ENCODE data around the gene ACSBG1. TPM values are rescaled to one million over a fixed set of nuclear protein-coding genes. Genes with fewer than 3 reads are reported as not detected.

ACSBG1 gene
- total RNA-seq (2021; fragmentation: NEBNext Ultra II Directional; extraction: Animal tissue kit (Norgen Biotek cat#: 25700)) = 6.1 and 7.1 TPM in 2 replicates
- polyA plus RNA-seq (2011; rRNA removed) = 5.4 and 11.9 TPM in 2 replicates
- 4.9 TPM for polyA plus RNA-seq (2011; cell fraction: cytosol; rRNA removed)
- polyA plus RNA-seq (2011; cell fraction: nucleus; rRNA removed) = 14.8 TPM
- 1.7 to 5.5 TPM (median 3.9 TPM) in 4 replicates for polyA plus RNA-seq (2012, experiment 1 of 2)
- 2.2 TPM for polyA plus RNA-seq (2012, experiment 2 of 2)
- 1.9 TPM for polyA plus RNA-seq (2013, experiment 1 of 2)
- 2.1 TPM for polyA plus RNA-seq (2013, experiment 2 of 2)
- polyA minus RNA-seq (2011; rRNA and poly(A)+ RNA removed) = 8.7 and 9.3 TPM in 2 replicates
- polyA minus RNA-seq (2011; cell fraction: cytosol; rRNA and poly(A)+ RNA removed) = 4.8 TPM
- polyA minus RNA-seq (2011; cell fraction: nucleus; rRNA and poly(A)+ RNA removed) = 11.9 TPM
- long read RNA-seq, experiment 1, partial matches to known transcripts = 2 of 2 reads
- long read RNA-seq, experiment 1, other reads (novel, unspliced or antisense) = 0 of 2 reads
- long read RNA-seq, experiment 2, partial matches to known transcripts = 0 of 1 reads
- long read RNA-seq, experiment 2, other reads (novel, unspliced or antisense) = 1 of 1 reads

- H3K56ac ChIP-seq (replicated peaks; ENCODE audit: insufficient read length, low read depth, low read length) = no peak within 1 kb of the TSS
- DNase-seq (ENCODE audit: low read depth in 1 of 2, low spot score in 2 of 2) (no peak), FAIRE-seq (no peak)
- peak within 1 kb of the TSS; percentile 92; the same call in 1 of the 2 replicates for H2BK15ac ChIP-seq (ENCODE audit: low read length)
- TF ChIP-seq SRF (IDR thresholded peaks at IDR 0.05; ENCODE audit: low read depth, low read length) (0 out of 2 replicates have a peak, but pooled peaks have one; percentile 19), TBP (IDR thresholded peaks at IDR 0.05; ENCODE audit: low read depth, low read length) (no peak), HDAC2 (IDR thresholded peaks at IDR 0.05; ENCODE audit: borderline replicate concordance in 1 of 2, low read depth in 2 of 2, low read length in 2 of 2) (no peak), CHD1 (IDR thresholded peaks at IDR 0.05; ENCODE audit: low read depth, low read length) (no peak), RFX5 (IDR thresholded peaks at IDR 0.05; ENCODE audit: borderline replicate concordance, low read depth, low read length) (no peak)
- H3K18ac ChIP-seq (ENCODE audit: extremely low read depth, low read length) = peak within 1 kb of the TSS; percentile 97
- no peak within 1 kb of the TSS; the same call in 1 of the 2 replicates for H3K27ac ChIP-seq (ENCODE audit: low read depth, low read length)
- H2BK12ac ChIP-seq (ENCODE audit: low read depth, low read length) = peak within 1 kb of the TSS; percentile 92; the same call in 1 of the 2 replicates
- H2BK20ac ChIP-seq (ENCODE audit: low read length) = peak within 1 kb of the TSS; percentile 100
- no peaks in the 10 kb centered on the region for H3K79me1 ChIP-seq (ENCODE audit: low read depth, low read length)
- no peak within 1 kb of the TSS for H3K14ac ChIP-seq (ENCODE audit: insufficient read length)
- H3K9ac ChIP-seq (replicated peaks in 1 of 4; ENCODE audit: extremely low read depth in 1 of 4, low read depth in 3 of 4, low read length in 3 of 4) = no peak within 1 kb of the TSS; a peak in 1 of 7 replicates
- peak within 1 kb of the TSS; percentile 74 for H2AFZ ChIP-seq (ENCODE audit: low read length)
- H3K27me3 ChIP-seq (replicated peaks in 1 of 4; ENCODE audit: control insufficient read depth in 3 of 4, extremely low read depth in 1 of 4, insufficient read depth in 3 of 4, low read length in 3 of 4) = no peaks in the 10 kb centered on the region
- peak within 1 kb of the TSS; percentile 82 for H2BK120ac ChIP-seq (replicated peaks; ENCODE audit: low read depth, low read length)
- H2BK5ac ChIP-seq (ENCODE audit: low read depth, low read length) = peak within 1 kb of the TSS; percentile 86; the same call in 1 of the 2 replicates
- 49% methylated on average over 6 of the region's 6 CpGs; no CpG with 5 or more reads in 1 of the 2 experiments for WGBS, 2 experiments (ENCODE audit: extremely low coverage in 1 of 2, insufficient coverage in 1 of 2, insufficient read length in 1 of 2, insufficient replicate concordance in 2 of 2, low coverage in 1 of 2, low lambda C conversion rate in 2 of 2, missing lambda C conversion rate in 1 of 2)
- peak within 1 kb of the TSS in 2 of 4 experiments; percentile 0 to 9; a peak in 1 of 8 replicates for H3K4me3 ChIP-seq (ENCODE audit: extremely low read depth in 1 of 4, insufficient read depth in 2 of 4, low read depth in 3 of 4, low read length in 4 of 4)
- peak within 1 kb of the TSS; percentile 93 for H4K91ac ChIP-seq (replicated peaks; ENCODE audit: insufficient read length, low read length)
- H4K8ac ChIP-seq (ENCODE audit: extremely low read depth, insufficient read depth, low read length) = peak within 1 kb of the TSS; percentile 11
- H3K36me3 ChIP-seq (ENCODE audit: control insufficient read depth in 2 of 4, insufficient read depth in 4 of 4, low read length in 3 of 4) = no peaks in the 10 kb centered on the region
- POLR2A ChIA-PET (ENCODE audit: partially characterized antibody) = no interaction called here
- H3K4ac ChIP-seq (replicated peaks; ENCODE audit: insufficient read length, low read depth, low read length) = peak within 1 kb of the TSS; percentile 81
- no peaks in the 10 kb centered on the region for H4K20me1 ChIP-seq (replicated peaks in 1 of 2; ENCODE audit: control insufficient read depth in 1 of 2, insufficient read depth in 2 of 2, low read length in 2 of 2)
- H2AK5ac ChIP-seq (ENCODE audit: low read depth, low read length) = no peak within 1 kb of the TSS
- H4K5ac ChIP-seq (ENCODE audit: insufficient read length, low read depth, low read length) = peak within 1 kb of the TSS; percentile 73
- no peak within 1 kb of the TSS for H3K23ac ChIP-seq (ENCODE audit: insufficient read length)
- peaks cover 6 to 16% (median 14%) of the 10 kb centered on the region in 4 experiments for H3K4me1 ChIP-seq (replicated peaks in 1 of 4; ENCODE audit: control insufficient read depth in 3 of 4, insufficient read depth in 4 of 4, low read length in 3 of 4)
- no peaks in the 10 kb centered on the region; the same call in 1 of the 2 replicates for H3K23me2 ChIP-seq (ENCODE audit: low read depth, low read length)
- H3K4me2 ChIP-seq (ENCODE audit: insufficient read depth in 1 of 2, low read depth in 2 of 2, low read length in 2 of 2) = peak within 1 kb of the TSS; percentile 5 to 11; a peak in 2 of 4 replicates
- H3K9me3 ChIP-seq (ENCODE audit: insufficient read depth in 2 of 2, low read depth in 1 of 2, low read length in 1 of 2) = no peaks in the 10 kb centered on the region
- CTCF ChIA-PET (ENCODE audit: partially characterized antibody) = interaction anchor here (0.8 to 16.2 kb wide), 5 partner anchors 10 to 115 kb away, joined by 4 to 285 read pairs (median 4); no protein-coding TSS in a partner anchor
- H3K79me2 ChIP-seq (ENCODE audit: control insufficient read depth in 1 of 2, insufficient read depth in 2 of 2, low read length in 2 of 2) = no peaks in the 10 kb centered on the region
Measured at GRCh38 chr15:78234515-78235040, at the start of gene ACSBG1. TSS of gene ACSBG1 (minus strand) at chr15:78234565. CDS start at chr15:78234501, 64 bp downstream.

Data from H1 (cell line).